Eye (tissue), 1 donor: ENCODE data around the gene GPR33.
"Not testable (repeated sequence)": the region's sequence is repeated elsewhere in the genome, so short reads cannot be mapped to it uniquely, and the experiment has no call there.

ENCODE experiments used
- DNase-seq: peaks from one replicate; pipeline ENCODE4 v3.0.0-alpha.2; 2015

The GPR33 gene

GRCh38 chr14:31487886-31488285 is at the start of gene GPR33:
Gene GPR33 (minus strand): TSS chr14:31488039. CDS start chr14:31483965, 4,074 bp downstream.
- no peak for DNase-seq

- DNase-seq: no peak
Observed at GRCh38 chr14:31536201-31536960, 48.5 kb upstream of the GPR33 start.

GRCh38 chr14:31530136-31530535 is 42.3 kb upstream of the GPR33 start:
- no peak for DNase-seq

- no peak for DNase-seq
Observed at GRCh38 chr14:31529053-31529452, 41.2 kb upstream of the GPR33 start.

- no peak for DNase-seq
Observed at GRCh38 chr14:31527546-31527945, 39.7 kb upstream of the GPR33 start.

GRCh38 chr14:31527087-31527486 is 39.2 kb upstream of the GPR33 start:
- no peak for DNase-seq

GRCh38 chr14:31510855-31511254 is 23.0 kb upstream of the GPR33 start:
- no peak for DNase-seq

GRCh38 chr14:31510222-31510621 is 22.4 kb upstream of the GPR33 start:
- peak; percentile 51 for DNase-seq

GRCh38 chr14:31508135-31508534 is 20.3 kb upstream of the GPR33 start:
- DNase-seq: no peak

GRCh38 chr14:31505411-31505810 is 17.6 kb upstream of the GPR33 start:
- peak; percentile 11 for DNase-seq

- no peak for DNase-seq
Observed at GRCh38 chr14:31501870-31502269, 14.0 kb upstream of the GPR33 start.

GRCh38 chr14:31492759-31493498 is 5.1 kb upstream of the GPR33 start:
- DNase-seq: no peak

GRCh38 chr14:31489691-31490090 is 1.9 kb upstream of the GPR33 start:
- DNase-seq: no peak

- no peak for DNase-seq
Observed at GRCh38 chr14:31486764-31487163, 1.1 kb downstream of the GPR33 start.

GRCh38 chr14:31484754-31485153 is 3.1 kb downstream of the GPR33 start:
- DNase-seq: no peak

GRCh38 chr14:31480156-31480555 is 7.7 kb downstream of the GPR33 start:
- peak; percentile 8 for DNase-seq

GRCh38 chr14:31479027-31479426 is 8.8 kb downstream of the GPR33 start:
- peak; percentile 13 for DNase-seq

- DNase-seq: no peak
Observed at GRCh38 chr14:31477248-31477647, 10.6 kb downstream of the GPR33 start.

GRCh38 chr14:31476131-31476866 is 11.5 kb downstream of the GPR33 start:
- no peak for DNase-seq

GRCh38 chr14:31466554-31466953 is 21.3 kb downstream of the GPR33 start:
- no peak for DNase-seq

GRCh38 chr14:31465111-31465510 is 22.7 kb downstream of the GPR33 start:
- DNase-seq: no peak

- DNase-seq: not testable (repeated sequence)
Observed at GRCh38 chr14:31462450-31462849, 25.4 kb downstream of the GPR33 start.

- DNase-seq: no peak
Observed at GRCh38 chr14:31461545-31461944, 26.3 kb downstream of the GPR33 start.
